SK-N-MC (cell line): Measurements from ENCODE around the gene ISYNA1.

Experiments used
- EZH2 ChIP-seq: fragments of 200-600 bp; sonication (generic); IDR thresholded peaks from one replicate; pipeline ENCODE4 v1.6.1; 2017; ENCODE audit warnings: antibody characterized with exemption
- FOXP2 ChIP-seq: optimal IDR thresholded peaks from 2 replicates; pipeline ENCODE3; 2011; ENCODE audit warnings: mild to moderate bottlenecking, moderate library complexity; ENCODE audit not compliant: insufficient read depth; ENCODE audit errors: extremely low read length, control extremely low read depth
- POLR2AphosphoS5 ChIP-seq: IDR thresholded peaks from 2 replicates; pipeline ENCODE4 v1.6.1; 2012; ENCODE audit warnings: mild to moderate bottlenecking, low read depth, low read length, borderline replicate concordance

DNA sequence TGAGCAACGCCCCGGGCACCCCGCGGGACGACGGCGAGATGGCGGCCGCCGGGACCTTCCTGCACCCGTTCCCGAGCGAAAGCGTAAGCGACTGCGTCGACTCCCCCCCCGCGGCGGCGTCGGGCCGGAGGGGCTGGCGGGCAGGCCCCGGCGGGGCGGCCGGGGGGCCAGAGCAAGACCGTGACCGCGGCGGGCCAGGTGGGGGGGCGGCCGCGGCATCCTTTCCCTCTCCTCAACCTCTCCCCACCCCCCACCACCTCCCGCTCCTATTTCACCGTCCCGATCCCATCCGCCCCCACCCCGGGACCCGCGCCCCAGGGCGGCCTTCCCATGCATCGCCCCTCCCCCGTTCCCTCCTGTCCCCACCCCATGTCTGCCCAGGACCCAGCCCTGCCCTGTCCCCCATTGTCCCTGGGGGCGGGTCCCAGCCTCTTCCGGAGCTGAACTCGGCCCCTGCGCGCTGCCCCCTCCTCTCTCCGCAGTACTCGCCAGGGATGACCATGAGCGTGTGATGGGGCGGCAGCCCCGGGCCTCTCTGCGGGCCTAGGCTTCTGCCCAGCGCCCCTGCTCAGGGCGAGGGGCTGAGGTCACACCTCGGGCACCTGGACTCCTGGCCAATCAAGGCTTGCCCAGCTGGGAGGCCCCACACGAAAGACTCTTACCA, 4.1 kb downstream of the ISYNA1 start:
- no peak for TF ChIP-seq EZH2
- TF ChIP-seq POLR2AphosphoS5, result no peak
- TF ChIP-seq FOXP2, result no peak
